Gastrocnemius medialis (tissue), 4 donors: ENCODE results near the gene NKIRAS2.

Experiments
- POLR2A ChIP-seq, 2 donors: fragments of 450-650 bp; IDR thresholded peaks; one replicate each; pipeline ENCODE4 v1.6.1; 2017; ENCODE audit warnings: antibody characterized with exemption in 2 of 2, mild to moderate bottlenecking in 2 of 2, moderate library complexity in 2 of 2
- TF ChIP-seq, protein P1 (sequence below), 5 experiments: fragments of 450-650 bp in 3 of 5; fragments of 200-600 bp in 2 of 5; sonication (generic) in 2 of 5; IDR thresholded peaks in 4 of 5; conservative IDR thresholded peaks in 1 of 5; 1 replicate in 4 of 5; 2 replicates in 1 of 5; pipeline ENCODE4 v1.5.1; 2016 to 2019; ENCODE audit warnings: antibody characterized with exemption in 5 of 5, mild to moderate bottlenecking in 3 of 5, moderate library complexity in 3 of 5

- TF ChIP-seq, protein P1, sequence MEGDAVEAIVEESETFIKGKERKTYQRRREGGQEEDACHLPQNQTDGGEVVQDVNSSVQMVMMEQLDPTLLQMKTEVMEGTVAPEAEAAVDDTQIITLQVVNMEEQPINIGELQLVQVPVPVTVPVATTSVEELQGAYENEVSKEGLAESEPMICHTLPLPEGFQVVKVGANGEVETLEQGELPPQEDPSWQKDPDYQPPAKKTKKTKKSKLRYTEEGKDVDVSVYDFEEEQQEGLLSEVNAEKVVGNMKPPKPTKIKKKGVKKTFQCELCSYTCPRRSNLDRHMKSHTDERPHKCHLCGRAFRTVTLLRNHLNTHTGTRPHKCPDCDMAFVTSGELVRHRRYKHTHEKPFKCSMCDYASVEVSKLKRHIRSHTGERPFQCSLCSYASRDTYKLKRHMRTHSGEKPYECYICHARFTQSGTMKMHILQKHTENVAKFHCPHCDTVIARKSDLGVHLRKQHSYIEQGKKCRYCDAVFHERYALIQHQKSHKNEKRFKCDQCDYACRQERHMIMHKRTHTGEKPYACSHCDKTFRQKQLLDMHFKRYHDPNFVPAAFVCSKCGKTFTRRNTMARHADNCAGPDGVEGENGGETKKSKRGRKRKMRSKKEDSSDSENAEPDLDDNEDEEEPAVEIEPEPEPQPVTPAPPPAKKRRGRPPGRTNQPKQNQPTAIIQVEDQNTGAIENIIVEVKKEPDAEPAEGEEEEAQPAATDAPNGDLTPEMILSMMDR (IDR thresholded peaks at IDR 0.05 in 4 of 5, conservative IDR thresholded peaks at IDR 0.05 in 1 of 5): no peak
- TF ChIP-seq POLR2A (IDR thresholded peaks at IDR 0.05): no peak
Observed at GRCh38 chr17:42052346-42052877, 32.5 kb downstream of the NKIRAS2 start.
